ENCODE results near the gene TCOF1. TPM values are rescaled to one million over a fixed set of nuclear protein-coding genes. Genes with fewer than 3 reads are reported as not detected.

The TCOF1 gene
- total RNA-seq, 1 donor from 2014 or later, result 91.1 TPM

- no peak for DNase-seq (ENCODE audit: low read depth, low spot score)
- Mint-ChIP-seq H3K27ac (ENCODE audit: unreplicated experiment) (no peak overlapping the region), H3K4me1 (no peaks in the 10 kb centered on the region), H3K36me3 (ENCODE audit: low read depth) (peaks cover 13% of the 10 kb centered on the region), H3K9me3 (no peaks in the 10 kb centered on the region), H3K4me3 (no peak overlapping the region), H3K27me3 (ENCODE audit: low read depth) (no peaks in the 10 kb centered on the region)
- TF ChIP-seq CTCF (conservative IDR thresholded peaks at IDR 0.05), result no peak
These were observed 38.8 kb downstream of the TCOF1 start for GRCh38 chr5:150396267-150396666.

DNA sequence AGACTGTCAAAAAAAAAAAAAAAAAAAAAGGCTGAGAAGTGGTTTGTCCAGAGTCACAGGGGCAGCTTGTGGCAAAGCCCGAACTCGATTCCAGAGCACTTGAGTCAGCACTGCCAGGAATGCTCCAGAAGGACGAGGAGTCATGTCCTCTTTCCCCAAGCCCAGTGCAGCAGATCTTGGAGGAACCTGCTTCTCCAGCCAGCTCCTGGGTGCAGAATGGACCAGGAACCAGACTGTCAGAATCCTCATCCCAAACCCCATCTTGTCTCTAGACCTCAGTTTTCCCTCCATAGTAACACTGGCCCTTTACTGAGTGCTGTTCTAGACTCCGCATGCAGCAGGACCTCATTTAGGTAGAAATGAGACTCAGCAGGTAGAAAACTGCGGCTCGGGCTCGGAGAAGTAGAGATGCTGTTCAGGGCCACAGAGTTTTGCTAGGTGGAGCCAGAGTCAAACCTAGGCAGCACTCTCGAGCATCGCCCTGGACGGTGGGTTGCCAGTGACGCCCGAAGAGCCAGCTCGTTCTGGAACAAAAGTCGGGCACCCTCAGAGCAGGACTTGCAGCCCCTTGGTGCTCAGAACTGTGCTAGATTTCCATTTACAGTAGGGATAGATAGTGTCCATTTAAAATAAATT lies 39.8 kb downstream of the TCOF1 start:
- Mint-ChIP-seq H3K4me3 (no peak overlapping the region), H3K4me1 (no peaks in the 10 kb centered on the region), H3K27me3 (ENCODE audit: low read depth) (no peaks in the 10 kb centered on the region), H3K36me3 (ENCODE audit: low read depth) (peaks cover 13% of the 10 kb centered on the region), H3K27ac (ENCODE audit: unreplicated experiment) (no peak overlapping the region), H3K9me3 (no peaks in the 10 kb centered on the region)
- no peak for DNase-seq (ENCODE audit: low read depth, low spot score)
- TF ChIP-seq CTCF (conservative IDR thresholded peaks at IDR 0.05), result no peak

GRCh38 chr5:150397782-150398721 lies 40.6 kb downstream of the TCOF1 start:
- peak overlapping the region; percentile 58 for H3K27ac Mint-ChIP-seq (ENCODE audit: unreplicated experiment)
- peaks cover 13% of the 10 kb centered on the region for H3K36me3 Mint-ChIP-seq (ENCODE audit: low read depth)
- DNase-seq (ENCODE audit: low read depth, low spot score), result no peak
- H3K27me3 Mint-ChIP-seq (ENCODE audit: low read depth), result no peaks in the 10 kb centered on the region
- TF ChIP-seq CTCF (conservative IDR thresholded peaks at IDR 0.05), result no peak
- no peaks in the 10 kb centered on the region for H3K4me1 Mint-ChIP-seq
- H3K4me3 Mint-ChIP-seq, result no peak overlapping the region
- H3K9me3 Mint-ChIP-seq, result no peaks in the 10 kb centered on the region

- Mint-ChIP-seq H3K9me3 (no peaks in the 10 kb centered on the region), H3K4me1 (no peaks in the 10 kb centered on the region), H3K27me3 (ENCODE audit: low read depth) (no peaks in the 10 kb centered on the region), H3K36me3 (ENCODE audit: low read depth) (peaks cover 13% of the 10 kb centered on the region), H3K27ac (ENCODE audit: unreplicated experiment) (no peak overlapping the region), H3K4me3 (no peak overlapping the region)
- TF ChIP-seq CTCF (conservative IDR thresholded peaks at IDR 0.05), result peak; percentile 47
- DNase-seq (ENCODE audit: low read depth, low spot score), result no peak
These were observed 41.4 kb downstream of the TCOF1 start for GRCh38 chr5:150398722-150399523.

DNA sequence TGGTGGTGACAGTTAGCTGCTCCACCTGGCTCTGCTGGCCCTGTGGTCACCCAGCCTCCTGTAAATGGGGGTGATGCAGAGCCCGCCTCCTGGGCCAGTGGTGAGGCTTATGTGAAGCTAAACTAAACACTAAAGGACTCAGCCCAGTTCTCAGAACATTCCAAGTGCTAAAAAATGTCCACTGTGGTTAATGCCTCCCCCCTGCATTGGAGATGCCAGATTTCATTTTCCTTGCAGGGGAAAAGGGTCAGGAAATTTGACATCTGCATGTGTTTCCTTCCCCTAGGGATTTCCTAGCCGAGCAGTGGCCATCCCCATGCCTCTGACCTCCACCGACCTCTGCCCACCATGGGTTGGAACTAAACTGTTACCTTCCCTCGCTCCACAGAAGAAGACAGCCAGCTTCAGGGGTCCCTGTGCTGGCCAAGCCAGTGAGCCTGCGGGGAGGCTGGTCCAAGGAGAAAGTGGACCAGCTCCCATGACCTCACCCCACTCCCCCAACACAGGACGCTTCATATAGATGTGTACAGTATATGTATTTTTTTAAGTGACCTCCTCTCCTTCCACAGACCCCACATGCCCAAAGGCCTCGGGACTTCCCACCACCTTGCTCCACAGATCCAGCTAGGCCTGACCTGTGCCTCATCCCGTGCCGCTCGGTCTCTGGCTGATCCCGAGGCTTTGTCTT lies 42.2 kb downstream of the TCOF1 start:
- H3K27ac Mint-ChIP-seq (ENCODE audit: unreplicated experiment), result no peak overlapping the region
- H3K4me1 Mint-ChIP-seq, result no peaks in the 10 kb centered on the region
- no peak for TF ChIP-seq CTCF (conservative IDR thresholded peaks at IDR 0.05)
- H3K27me3 Mint-ChIP-seq (ENCODE audit: low read depth), result no peaks in the 10 kb centered on the region
- no peak for DNase-seq (ENCODE audit: low read depth, low spot score)
- no peak overlapping the region for H3K4me3 Mint-ChIP-seq
- no peaks in the 10 kb centered on the region for H3K9me3 Mint-ChIP-seq
- H3K36me3 Mint-ChIP-seq (ENCODE audit: low read depth), result peaks cover 13% of the 10 kb centered on the region

All from neural crest cell (in vitro differentiated cells).